B cell (primary cell): Measurements from ENCODE around the gene TRABD2A. TPM values are rescaled to one million over a fixed set of nuclear protein-coding genes. Genes with fewer than 3 reads are reported as not detected.
"Not testable (repeated sequence)": the region's sequence is repeated elsewhere in the genome, so short reads cannot be mapped to it uniquely, and the experiment has no call there.

Experiments used
- ATAC-seq: fragments of 200-7000 bp; cut with Tn5 transposase; one replicate; pipeline ENCODE4 v1.10.0; 2021; ENCODE audit warnings: low read depth, mild to moderate bottlenecking, moderate number of reproducible peaks, moderate library complexity
- CTCF ChIA-PET: fragments of 350-600 bp; sonication (Branson Sonifier 250); formaldehyde crosslinking; loops from one replicate; lab custom pipeline; 2021; ENCODE audit warnings: antibody characterized with exemption, inconsistent platforms; lab: Charles Lee
- POLR2A ChIA-PET: fragments of 350-600 bp; sonication (Branson Sonifier 250); formaldehyde crosslinking; loops from one replicate; lab custom pipeline; 2021; ENCODE audit warnings: antibody characterized with exemption; lab: Charles Lee
- DNase-seq: peaks from one replicate; pipeline ENCODE4 v3.0.0; 2013
- H2AFZ ChIP-seq: 2 replicates; pipeline ENCODE4 v1.6.1; 2012; ENCODE audit warnings: mild to moderate bottlenecking, low read depth, low read length; ENCODE audit not compliant: insufficient read depth, poor library complexity, severe bottlenecking
- H3K27ac ChIP-seq, 2 donors: 1 replicate in 1 of 2; 2 replicates in 1 of 2; pipeline ENCODE4 v1.5.1; 2012 to 2013; ENCODE audit warnings: low read length in 2 of 2, mild to moderate bottlenecking in 2 of 2, moderate library complexity in 1 of 2
- H3K27me3 ChIP-seq, 4 experiments: fragments of 200-600 bp in 1 of 4; sonication (generic) in 1 of 4; replicated peaks in 1 of 4; 1 replicate in 2 of 4; 2 replicates in 2 of 4; pipeline versions ENCODE4 v1.6.1 to v1.7.0; 2013 to 2016; ENCODE audit warnings: low read length in 3 of 4, mild to moderate bottlenecking in 2 of 4, mixed read lengths in 1 of 4, moderate library complexity in 1 of 4; ENCODE audit not compliant: insufficient read depth in 4 of 4, control insufficient read depth in 3 of 4; ENCODE audit errors: control extremely low read depth in 1 of 4
- H3K36me3 ChIP-seq, 2 experiments: replicated peaks in 1 of 2; 1 replicate in 1 of 2; 2 replicates in 1 of 2; pipeline versions ENCODE4 v1.6.1 to v1.7.1; 2013; ENCODE audit warnings: low read length in 1 of 2; ENCODE audit not compliant: insufficient read depth in 2 of 2, control insufficient read depth in 1 of 2; ENCODE audit errors: control extremely low read depth in 1 of 2, extremely low read depth in 1 of 2
- H3K4me1 ChIP-seq, 2 donors: fragments of 200-600 bp in 1 of 2; sonication (generic) in 1 of 2; 1 replicate in 1 of 2; 2 replicates in 1 of 2; pipeline versions ENCODE4 v1.5.1 to v1.6.1; 2013 to 2017; ENCODE audit warnings: low read length in 2 of 2; ENCODE audit not compliant: control insufficient read depth in 2 of 2, insufficient read depth in 2 of 2
- H3K4me2 ChIP-seq: replicated peaks from 2 replicates; pipeline ENCODE3; 2012; ENCODE audit warnings: mild to moderate bottlenecking, low read depth, low read length; ENCODE audit not compliant: poor library complexity, severe bottlenecking
- H3K4me3 ChIP-seq, 5 experiments: fragments of 200-600 bp in 1 of 5; sonication (generic) in 1 of 5; 1 replicate in 3 of 5; 2 replicates in 2 of 5; pipeline versions ENCODE4 v1.5.1 to v1.7.0; 2011 to 2016; ENCODE audit warnings: low read length in 4 of 5, mild to moderate bottlenecking in 4 of 5, low read depth in 2 of 5, control low read depth in 1 of 5, moderate library complexity in 1 of 5; ENCODE audit not compliant: insufficient read depth in 1 of 5; ENCODE audit errors: control extremely low read depth in 1 of 5, extremely low read depth in 1 of 5
- H3K79me2 ChIP-seq: fragments of 200-600 bp; sonication (generic); one replicate; pipeline ENCODE4 v1.6.0; 2016; ENCODE audit warnings: low read length; ENCODE audit not compliant: control insufficient read depth, insufficient read depth
- H3K9ac ChIP-seq: fragments of 200-600 bp; sonication (generic); 2 replicates; pipeline ENCODE4 v1.6.1; 2017; ENCODE audit warnings: mild to moderate bottlenecking, low read length, moderate library complexity
- H3K9me3 ChIP-seq, 3 donors: one replicate each; pipeline versions ENCODE4 v1.6.1 to v1.7.1; 2013; ENCODE audit warnings: low read length in 2 of 3; ENCODE audit not compliant: control insufficient read depth in 2 of 3, insufficient read depth in 1 of 3; ENCODE audit errors: control extremely low read depth in 1 of 3
- H4K20me1 ChIP-seq: 2 replicates; pipeline ENCODE4 v1.6.0; 2012; ENCODE audit warnings: mild to moderate bottlenecking, low read length; ENCODE audit not compliant: insufficient read depth, control insufficient read depth, poor library complexity, severe bottlenecking
- H3K27ac Mint-ChIP-seq: one replicate; pipeline ENCODE4 v1.8.0; 2021; ENCODE audit warnings: mixed read lengths
- H3K27me3 Mint-ChIP-seq: one replicate; pipeline ENCODE4 v1.8.0; 2021; ENCODE audit warnings: mixed read lengths
- H3K4me1 Mint-ChIP-seq: one replicate; pipeline ENCODE4 v1.8.0; 2021; ENCODE audit warnings: mixed read lengths
- H3K4me3 Mint-ChIP-seq: one replicate; pipeline ENCODE4 v1.8.0; 2021; ENCODE audit warnings: mixed read lengths
- H3K9me3 Mint-ChIP-seq: one replicate; pipeline ENCODE4 v1.8.0; 2022; ENCODE audit warnings: mixed read lengths; ENCODE audit not compliant: insufficient read depth
- CTCF ChIP-seq: fragments of 200-600 bp; IDR thresholded peaks from one replicate; pipeline ENCODE4 v1.8.0; 2022; ENCODE audit warnings: antibody characterized with exemption, mild to moderate bottlenecking
- EZH2 ChIP-seq: IDR thresholded peaks from 2 replicates; pipeline ENCODE4 v1.6.1; 2012; ENCODE audit warnings: borderline replicate concordance, low read depth, mild to moderate bottlenecking, moderate library complexity, low read length; ENCODE audit not compliant: insufficient read depth, poor library complexity, severe bottlenecking
- WGBS: methylation state at CpG from one replicate; pipeline ENCODE4 v1.1.5; 2013; ENCODE audit warnings: missing lambda C conversion rate; ENCODE audit not compliant: insufficient coverage; 5-methylcytosine and 5-hydroxymethylcytosine counted together
- intact Hi-C: fragments of 100-400 bp; cut with micrococcal nuclease; formaldehyde crosslinking; loops from one replicate; pipeline ENCODE4 v1.10.0; 2022
- polyA plus RNA-seq: library from polyadenylated mRNA; depleted of rRNA; stranded (reverse); fragments of >200 nt; gene quantifications from 2 replicates; pipeline ENCODE4 v1.2.3, GENCODE V29; 2012
- total RNA-seq, 2 donors: library from RNA; stranded (reverse); fragments of 120-200 nt in 1 of 2; gene quantifications; 1 replicate in 1 of 2; 2 replicates in 1 of 2; pipeline versions ENCODE4 v1.2.3 to v1.2.4, GENCODE V29; 2013 to 2022

Gene TRABD2A
- total and polyA plus RNA-seq, 2 donors (not counting 1 experiment from before 2014, with no cell fraction given), result 10.1 to 11.3 TPM

- ChIA-PET CTCF (interaction anchor here (1.3 to 3.8 kb wide), 2 partner anchors 40 to 53 kb away, joined by 4 to 36 read pairs; no protein-coding TSS in a partner anchor), POLR2A (no interaction called here)
- Histone ChIP-seq H3K9ac (no peak overlapping the region), H3K36me3 (no peaks in the 10 kb centered on the region), H3K27me3 (no peaks in the 10 kb centered on the region), H3K79me2 (peaks cover 7% of the 10 kb centered on the region), H3K4me3 (no peak overlapping the region), H3K9me3 (no peaks in the 10 kb centered on the region), H4K20me1 (no peaks in the 10 kb centered on the region), H3K4me1 (peaks cover under 1 to 5% of the 10 kb centered on the region in 2 donors), H3K4me2 (no peak overlapping the region), H2AFZ (no peak overlapping the region), H3K27ac (no peak overlapping the region)
- Mint-ChIP-seq H3K27me3 (peaks cover 3% of the 10 kb centered on the region), H3K4me1 (peaks cover 10% of the 10 kb centered on the region), H3K4me3 (no peak overlapping the region), H3K27ac (no peak overlapping the region), H3K9me3 (no peaks in the 10 kb centered on the region)
- intact Hi-C loops, result loop anchor here (5.0 kb wide), 1 partner anchor 414 kb away; no protein-coding TSS in a partner anchor
- ATAC-seq, result no peak
- WGBS, result 83% methylated on average over 2 of the region's 5 CpGs
- TF ChIP-seq CTCF (no peak), EZH2 (no peak)
- no peak for DNase-seq
Measured at GRCh38 chr2:84873350-84873749, 7.5 kb downstream of the TRABD2A start.

GRCh38 chr2:84872691-84873090, 8.2 kb downstream of the TRABD2A start:
- POLR2A ChIA-PET, H3K4me3 Mint-ChIP-seq, H3K4me1 Mint-ChIP-seq: not testable (repeated sequence)

More at GRCh38 chr2:84872691-84873090, 8.2 kb downstream of the TRABD2A start:
- H3K36me3 ChIP-seq, H3K79me2 ChIP-seq, H3K9me3 ChIP-seq, DNase-seq, H2AFZ ChIP-seq, ATAC-seq, H3K27me3 Mint-ChIP-seq, H3K27me3 ChIP-seq, H3K4me1 ChIP-seq, H3K9ac ChIP-seq, H3K27ac ChIP-seq, H3K4me3 ChIP-seq, H3K27ac Mint-ChIP-seq, H4K20me1 ChIP-seq, H3K9me3 Mint-ChIP-seq, H3K4me2 ChIP-seq: not testable (repeated sequence)
- 91% methylated on average over 7 of the region's 9 CpGs for WGBS
- intact Hi-C loops, result loop anchor here (5.0 kb wide), 1 partner anchor 415 kb away; no protein-coding TSS in a partner anchor
- CTCF ChIA-PET, result interaction anchor here (1.3 to 3.8 kb wide), 2 partner anchors 39 to 53 kb away, joined by 4 to 36 read pairs; no protein-coding TSS in a partner anchor
